Hematopoietic multipotent progenitor cell treated with erythropoietin and hydrocortisone succinate and interleukin-3 and kit ligand, for 6 days (in vitro differentiated cells): ENCODE measurements around the gene GNA15.
A peak's percentile ranks its signal among the peaks of the same experiment; 100 is the strongest.

Source experiments
- DNase-seq: peaks from one replicate; pipeline ENCODE4 v3.0.0-alpha.2; 2015

GNA15 gene

DNA sequence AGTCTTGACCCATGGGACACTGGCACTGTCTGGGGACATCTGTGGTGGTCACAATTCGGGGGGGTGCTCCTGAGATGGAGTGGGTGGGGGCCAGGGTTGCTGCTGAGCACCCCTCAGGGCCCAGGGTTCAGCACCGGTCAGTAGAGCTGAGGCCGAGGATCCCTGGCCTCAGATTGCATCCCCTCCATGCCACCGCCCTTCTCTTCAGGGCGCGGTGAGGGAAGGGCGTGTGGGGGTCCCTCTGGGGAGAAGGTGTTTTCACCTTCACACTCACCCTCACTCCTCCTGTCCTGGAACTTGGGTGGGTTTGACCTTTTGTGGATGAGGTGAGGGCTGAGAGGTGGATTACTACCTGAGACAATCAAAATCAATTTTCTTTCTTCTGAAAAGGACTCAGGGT, 28.2 kb upstream of the GNA15 start:
- no peak for DNase-seq

GRCh38 chr19:3108775-3109174, 27.1 kb upstream of the GNA15 start:
- peak; percentile 88 for DNase-seq

- no peak for DNase-seq
Observed at GRCh38 chr19:3109491-3109890, 26.3 kb upstream of the GNA15 start.

GRCh38 chr19:3110126-3110825, 25.6 kb upstream of the GNA15 start:
- no peak for DNase-seq

GRCh38 chr19:3111586-3112247, 24.1 kb upstream of the GNA15 start:
- peak; percentile 15 for DNase-seq

DNA sequence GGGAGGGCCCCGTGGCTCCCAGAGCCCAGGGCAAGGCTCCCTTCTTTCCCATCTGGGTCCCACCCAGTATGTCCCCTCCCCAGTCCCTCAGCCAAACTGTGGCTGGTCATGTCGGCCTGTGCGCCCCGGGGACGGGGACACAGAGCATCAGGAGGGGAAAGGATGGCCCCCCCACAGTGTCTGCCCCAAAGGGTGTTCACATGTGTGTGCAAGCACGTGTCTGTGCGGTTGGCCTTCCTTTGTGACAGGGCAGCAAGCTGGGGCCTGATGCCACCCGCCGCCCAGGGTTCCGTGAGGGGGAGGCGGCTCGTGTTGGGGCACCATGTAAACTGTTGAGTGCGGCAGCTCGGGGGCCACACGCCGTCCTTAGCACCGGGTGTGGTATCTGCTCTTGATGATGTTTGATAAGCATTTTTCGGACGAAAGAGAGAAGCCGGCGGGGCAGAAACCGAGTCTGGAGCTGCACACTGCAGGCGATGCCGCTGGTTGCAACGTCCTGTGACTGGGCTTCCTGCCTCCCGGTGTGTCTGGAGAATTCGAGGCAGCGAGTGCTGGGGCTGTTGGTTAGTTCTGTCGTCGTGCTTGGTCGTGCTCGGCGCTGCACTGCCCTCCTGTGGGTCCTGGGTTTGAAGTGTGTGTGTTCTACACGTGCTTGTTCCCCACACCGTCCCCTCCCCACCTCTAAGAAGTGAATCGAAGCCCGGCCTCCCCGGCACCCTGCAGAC, 23.3 kb upstream of the GNA15 start:
- DNase-seq, result no peak

DNA sequence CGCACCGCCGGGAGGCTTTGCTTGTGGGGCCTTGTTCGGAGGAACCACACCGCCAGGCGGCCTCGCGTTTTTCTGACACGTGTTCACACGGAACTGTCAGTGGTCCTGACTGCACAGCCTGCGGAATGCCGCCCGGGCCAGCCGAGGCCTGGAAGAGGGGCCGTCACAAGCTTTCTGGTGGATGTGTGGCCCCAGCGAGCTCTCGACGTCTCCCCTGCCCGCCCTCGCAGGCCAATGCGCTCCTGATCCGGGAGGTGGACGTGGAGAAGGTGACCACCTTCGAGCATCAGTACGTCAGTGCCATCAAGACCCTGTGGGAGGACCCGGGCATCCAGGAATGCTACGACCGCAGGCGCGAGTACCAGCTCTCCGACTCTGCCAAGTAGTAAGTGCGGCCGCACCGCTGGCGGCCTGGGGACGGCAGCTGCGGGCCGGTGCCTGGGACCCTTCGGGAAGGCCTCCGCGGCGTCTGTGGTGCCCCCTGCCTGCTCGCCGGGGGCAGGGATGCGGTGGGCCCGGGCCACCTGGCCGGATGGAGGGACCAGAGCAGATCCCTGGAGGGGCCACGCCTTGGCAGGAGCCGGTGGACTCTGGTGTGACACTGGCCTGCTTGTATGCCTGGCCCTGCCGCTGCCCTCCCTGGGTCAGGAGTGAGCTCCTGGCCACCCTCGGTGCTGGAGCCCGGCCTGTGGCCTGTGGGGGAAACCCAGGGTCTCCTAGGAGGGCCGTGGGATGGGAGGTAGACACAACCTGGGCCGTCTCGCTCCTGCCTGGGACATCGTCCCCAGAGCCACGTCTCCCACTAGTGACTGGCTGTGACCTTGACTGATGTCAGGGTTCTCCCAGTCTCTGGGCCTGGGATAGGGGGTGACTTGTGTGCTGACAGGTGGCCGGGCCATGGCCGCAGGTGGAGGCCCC, 22.5 kb upstream of the GNA15 start:
- DNase-seq, result no peak

DNA sequence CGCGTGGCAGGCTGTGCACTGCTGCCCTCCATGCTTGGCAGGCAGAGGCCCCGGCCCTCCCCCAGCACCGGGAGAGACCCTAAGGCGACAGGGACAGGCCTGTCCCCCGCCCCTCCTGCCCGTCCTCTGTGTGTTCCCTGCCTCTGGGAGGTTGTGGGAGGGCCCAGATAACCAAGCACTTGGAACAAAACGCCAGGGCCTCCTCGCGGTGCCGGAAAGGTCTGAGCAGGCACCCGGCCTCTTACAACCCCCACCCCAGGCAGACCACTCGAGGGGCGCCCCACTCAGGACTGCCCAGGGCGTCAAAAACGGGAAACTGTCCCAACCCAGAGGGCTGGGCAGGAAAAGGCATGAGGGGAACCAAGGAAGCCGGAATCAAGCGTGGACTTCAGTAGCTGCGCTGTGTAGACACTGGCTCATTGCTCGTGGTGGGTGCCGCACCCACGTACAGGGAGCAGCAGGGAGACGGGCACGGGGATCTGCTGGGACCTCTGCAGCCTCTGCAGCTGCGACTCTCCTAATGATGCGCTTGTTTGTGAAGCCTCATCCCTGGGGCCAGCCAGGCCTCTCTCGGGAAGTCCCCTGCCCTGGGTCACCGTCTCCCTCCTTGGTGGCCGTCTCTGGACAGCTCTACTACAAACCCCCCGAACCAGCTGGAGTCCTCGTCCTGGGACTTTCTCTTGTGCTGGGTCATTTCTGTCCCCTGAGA, 21.7 kb upstream of the GNA15 start:
- no peak for DNase-seq

DNA sequence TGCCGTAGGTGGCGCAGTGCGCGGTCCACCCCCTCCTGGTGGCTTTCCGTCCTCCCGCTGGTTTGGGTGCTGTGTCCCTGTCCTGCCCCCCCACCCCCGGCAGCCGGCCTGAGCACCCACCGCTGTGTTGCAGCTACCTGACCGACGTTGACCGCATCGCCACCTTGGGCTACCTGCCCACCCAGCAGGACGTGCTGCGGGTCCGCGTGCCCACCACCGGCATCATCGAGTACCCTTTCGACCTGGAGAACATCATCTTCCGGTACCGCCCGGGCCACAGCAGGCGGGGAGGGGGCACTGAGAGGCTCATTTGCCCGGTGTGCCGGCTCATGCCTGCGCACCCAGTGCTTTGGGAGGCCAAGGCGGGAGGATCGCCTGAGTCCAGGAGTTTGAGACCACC, 21.0 kb upstream of the GNA15 start:
- DNase-seq, result no peak

- no peak for DNase-seq
Observed at GRCh38 chr19:3115411-3115810, 20.4 kb upstream of the GNA15 start.

DNA sequence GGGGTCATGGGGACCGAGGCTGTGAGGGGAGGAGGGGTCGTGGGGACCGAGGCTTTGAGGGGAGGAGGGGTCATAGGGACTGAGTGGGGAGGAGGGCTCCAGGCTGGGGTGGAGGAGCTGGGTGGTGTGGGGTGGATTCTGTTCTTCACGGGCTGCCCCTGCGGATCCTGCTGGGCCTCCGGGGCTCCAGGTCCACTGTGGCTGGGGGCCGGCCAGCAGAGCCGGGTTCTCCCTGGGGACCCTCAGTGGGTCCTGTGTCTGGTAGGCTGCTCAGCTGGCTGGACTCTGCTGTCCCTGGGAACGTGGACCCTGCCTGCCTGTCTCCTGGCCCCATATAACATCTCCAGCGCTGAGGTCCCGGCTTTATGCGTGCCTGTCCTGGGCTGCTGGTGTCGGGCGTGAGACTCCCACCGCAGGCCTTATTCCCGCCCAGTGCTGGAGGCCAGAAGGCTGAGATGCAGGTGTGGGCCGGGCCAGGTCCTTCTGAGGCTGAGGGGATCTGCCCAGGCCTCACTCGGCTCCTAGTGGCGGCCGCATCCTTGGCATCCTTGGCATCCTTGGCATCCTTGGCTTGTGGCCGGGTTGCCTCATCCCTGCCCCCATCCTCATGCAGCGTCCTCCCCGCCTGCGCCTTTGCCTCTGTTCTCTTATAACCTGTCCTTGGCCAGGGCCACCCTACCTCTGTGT, 19.8 kb upstream of the GNA15 start:
- no peak for DNase-seq

DNA sequence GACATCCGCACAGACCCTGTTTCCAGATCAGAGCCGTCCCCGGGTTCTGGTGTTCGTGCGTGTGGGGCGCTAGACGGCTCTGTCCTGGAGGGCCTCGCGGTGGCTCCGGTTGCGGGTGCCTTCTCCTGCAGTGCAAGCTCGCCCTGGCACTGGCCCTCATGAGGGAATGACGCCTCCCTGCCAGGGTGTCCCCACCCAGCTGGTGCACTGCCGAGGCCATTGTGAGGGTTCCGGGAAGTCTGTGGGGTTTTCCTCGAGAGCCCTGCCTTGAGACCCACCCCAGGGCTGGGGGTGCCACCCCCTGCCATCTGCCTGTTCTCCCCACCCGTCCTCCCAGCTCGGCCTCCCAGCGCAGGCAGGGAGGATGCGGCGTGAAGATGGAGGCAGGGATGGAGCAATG, 19.2 kb upstream of the GNA15 start:
- no peak for DNase-seq

GRCh38 chr19:3117716-3118115, 18.1 kb upstream of the GNA15 start:
- DNase-seq, result no peak

DNA sequence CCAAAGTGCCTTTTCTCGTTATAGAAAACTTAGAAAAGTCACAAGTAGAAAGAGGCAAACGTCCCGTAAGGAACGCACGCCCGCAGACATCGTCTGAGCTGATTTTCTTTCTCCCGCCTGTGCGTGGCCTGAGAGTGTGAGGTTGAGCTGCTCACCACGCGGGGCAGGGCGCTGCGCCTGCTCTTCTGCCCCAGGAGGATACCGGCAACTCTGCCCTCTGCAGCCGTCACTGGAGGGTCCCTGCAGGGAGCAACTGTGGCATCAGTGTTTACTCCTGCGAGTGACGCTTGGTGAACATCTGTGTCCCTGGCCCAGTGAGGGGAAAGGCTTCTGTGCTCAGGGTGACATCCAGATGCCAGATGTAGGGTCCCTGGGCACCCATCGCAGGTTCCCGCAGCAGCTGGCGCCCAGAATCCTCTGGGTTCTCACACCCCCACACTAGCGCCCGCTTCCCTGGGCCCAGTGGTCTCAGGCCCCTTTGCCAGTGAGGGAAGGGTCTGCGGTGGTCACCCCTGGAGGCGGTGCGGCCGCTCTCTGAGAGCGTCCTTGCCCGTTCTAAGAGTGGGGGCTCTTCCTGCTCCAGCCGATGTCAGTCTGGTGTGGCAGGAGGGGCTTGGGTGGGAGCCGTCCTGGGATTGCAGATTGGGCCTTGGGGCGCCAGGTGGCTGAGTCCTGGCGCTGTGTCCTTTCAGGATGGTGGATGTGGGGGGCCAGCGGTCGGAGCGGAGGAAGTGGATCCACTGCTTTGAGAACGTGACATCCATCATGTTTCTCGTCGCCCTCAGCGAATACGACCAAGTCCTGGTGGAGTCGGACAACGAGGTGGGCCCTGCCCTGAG, 17.4 kb upstream of the GNA15 start:
- no peak for DNase-seq

DNA sequence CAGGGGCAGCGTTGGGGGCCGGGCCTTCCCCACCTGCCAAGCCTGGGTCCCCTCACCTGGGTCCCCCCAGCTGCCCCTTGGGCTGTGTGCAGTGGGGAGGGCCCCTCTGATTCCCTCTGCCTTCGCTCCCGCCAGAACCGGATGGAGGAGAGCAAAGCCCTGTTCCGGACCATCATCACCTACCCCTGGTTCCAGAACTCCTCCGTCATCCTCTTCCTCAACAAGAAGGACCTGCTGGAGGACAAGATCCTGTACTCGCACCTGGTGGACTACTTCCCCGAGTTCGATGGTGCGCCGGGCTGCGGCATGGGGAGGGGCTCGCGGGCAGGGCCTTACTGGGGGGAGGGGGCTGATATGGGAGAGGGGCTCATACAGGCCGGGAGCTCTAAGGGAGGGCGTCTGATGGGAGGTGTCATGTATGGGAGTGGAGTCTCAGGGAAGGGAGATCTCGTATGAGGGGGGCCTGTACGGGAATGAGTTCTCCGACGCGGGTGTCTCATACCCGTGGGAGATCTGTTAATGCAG, 16.7 kb upstream of the GNA15 start:
- DNase-seq, result no peak

DNA sequence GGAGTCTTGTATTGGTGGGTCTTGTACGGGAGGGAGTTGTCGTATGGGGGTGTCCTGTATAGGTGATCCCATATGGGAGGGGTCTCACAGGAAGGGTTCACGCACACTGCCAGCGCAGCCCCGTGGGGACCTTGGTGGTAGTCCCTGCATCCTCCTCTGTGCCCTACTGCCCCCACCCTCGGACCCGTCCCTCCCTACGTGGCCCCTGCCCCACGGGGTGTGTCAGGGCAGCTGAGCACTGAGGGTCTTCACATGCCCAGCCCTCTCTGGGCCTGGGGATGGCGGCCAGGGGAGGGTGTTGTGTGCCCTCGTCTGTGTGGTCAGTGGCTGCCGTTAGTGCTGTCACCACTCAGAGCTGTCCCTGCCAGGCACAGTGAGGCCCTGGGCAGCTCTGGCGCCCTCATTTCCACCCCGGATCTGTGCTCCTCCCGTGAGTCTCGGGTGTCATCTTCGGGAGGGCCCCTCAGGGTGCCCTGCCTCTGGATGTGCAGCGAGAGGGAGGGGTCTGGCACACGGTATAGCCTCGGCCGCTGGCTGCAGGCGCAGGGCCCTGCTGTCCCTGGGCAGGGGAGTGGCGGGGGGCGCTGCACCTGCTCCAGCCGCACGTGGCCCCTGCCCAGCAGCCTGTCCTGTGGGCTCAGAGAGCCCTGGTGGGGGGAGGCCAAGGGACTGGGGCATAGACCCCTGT, 16.0 kb upstream of the GNA15 start:
- no peak for DNase-seq

- DNase-seq, result no peak
Observed at GRCh38 chr19:3120611-3121276, 15.1 kb upstream of the GNA15 start.

DNA sequence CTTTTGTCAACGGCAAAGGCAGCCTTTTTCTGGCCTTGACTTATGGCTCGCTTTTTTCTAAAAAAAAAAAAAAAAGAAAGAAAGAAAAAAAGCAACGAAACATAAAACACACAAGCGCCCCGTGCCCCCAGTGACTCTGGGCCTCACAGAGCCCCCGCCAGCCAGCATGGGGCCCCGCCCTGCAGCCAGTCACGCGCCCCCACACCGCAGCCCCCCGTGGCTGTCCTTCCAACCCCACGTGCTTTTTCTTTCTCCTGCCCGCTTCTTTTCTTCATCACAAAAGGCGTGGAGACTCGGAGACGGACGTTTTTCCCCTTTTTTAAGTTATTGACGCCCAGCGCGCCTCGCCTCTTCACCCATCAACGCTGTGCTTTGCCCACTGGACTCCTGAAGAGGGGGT, 14.4 kb upstream of the GNA15 start:
- DNase-seq, result no peak

- DNase-seq, result no peak
Observed at GRCh38 chr19:3121821-3122511, 13.9 kb upstream of the GNA15 start.
